NCI-H82 (cell line): ENCODE results near the gene STAT2.
A peak's percentile ranks its signal among the peaks of the same experiment; 100 is the strongest.
"Not testable (repeated sequence)": the region's sequence is repeated elsewhere in the genome, so short reads cannot be mapped to it uniquely, and the experiment has no call there.

ENCODE experiments used
- DNase-seq: peaks from one replicate; lab custom pipeline; 2025; lab: John Stamatoyannopoulos, UW

The STAT2 gene

DNA sequence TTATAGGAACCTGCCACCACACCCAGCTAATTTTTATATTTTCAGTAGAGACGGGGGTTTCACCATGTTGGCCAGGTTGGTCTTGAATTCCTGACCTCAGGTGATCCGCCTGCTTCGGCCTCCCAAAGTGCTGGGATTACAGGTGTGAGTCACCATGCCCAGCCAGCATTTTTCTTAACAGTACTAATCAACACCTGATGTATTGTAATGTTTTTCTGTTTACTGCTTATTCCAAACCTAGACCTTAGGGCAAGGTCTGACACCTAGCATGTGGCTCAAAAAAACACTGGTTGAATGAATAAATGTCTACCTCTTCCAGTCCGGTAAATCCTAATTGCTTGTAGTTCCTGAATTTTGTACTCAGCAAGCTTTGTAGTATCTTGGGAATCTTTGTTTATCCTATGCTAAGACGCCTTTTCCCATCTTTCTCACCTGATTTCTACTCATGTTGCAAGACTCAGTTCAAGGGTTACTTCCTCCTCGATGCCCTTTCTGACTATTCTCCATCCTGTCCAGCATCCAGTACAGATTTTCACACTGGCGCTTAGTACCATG is 28.9 kb downstream of the STAT2 start:
- DNase-seq = no peak

- DNase-seq = no peak
Observed at GRCh38 chr12:56326533-56326932, 33.4 kb downstream of the STAT2 start.

GRCh38 chr12:56326126-56326525 is 33.8 kb downstream of the STAT2 start:
- DNase-seq = no peak

DNA sequence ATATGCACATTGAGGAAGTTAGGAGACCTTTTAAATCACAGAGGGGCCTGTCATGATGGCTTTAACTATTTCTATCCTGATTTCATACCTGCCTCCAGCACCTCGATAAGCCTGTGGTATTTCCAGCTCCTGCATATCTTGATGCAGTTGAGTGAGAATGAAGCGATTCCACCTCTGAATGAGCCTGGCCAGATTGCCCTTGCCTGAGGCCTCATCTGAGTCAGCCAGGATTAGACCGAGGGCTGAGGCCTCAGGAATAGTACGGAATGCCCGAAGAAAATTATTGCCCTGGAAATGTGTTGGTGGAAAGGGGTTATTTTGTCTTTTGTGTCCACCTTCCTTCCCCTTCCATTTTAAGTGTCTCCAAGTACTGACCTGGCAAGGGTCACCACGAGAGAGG is 35.7 kb downstream of the STAT2 start:
- no peak for DNase-seq

GRCh38 chr12:56321610-56322009 is 38.3 kb downstream of the STAT2 start:
- DNase-seq = not testable (repeated sequence)

DNA sequence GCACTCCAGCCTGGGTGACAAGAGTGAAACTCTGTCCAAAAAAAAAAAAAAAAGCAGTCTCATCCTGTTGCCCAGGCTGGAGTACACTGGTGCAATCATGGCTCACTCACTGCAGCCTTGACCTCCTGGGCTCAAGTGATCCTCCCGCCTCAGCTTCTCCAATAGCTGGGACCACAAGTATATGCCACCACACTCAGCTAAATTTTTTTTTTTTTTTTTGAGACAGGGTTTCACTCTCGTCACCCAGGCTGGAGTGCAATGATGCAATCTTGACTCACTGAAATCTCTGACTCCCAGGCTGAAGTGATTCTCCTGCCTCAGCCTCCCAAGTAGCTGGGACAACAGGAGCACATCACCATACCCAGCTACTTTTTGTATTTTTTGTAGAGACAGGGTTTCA is 38.9 kb downstream of the STAT2 start:
- DNase-seq = no peak

DNA sequence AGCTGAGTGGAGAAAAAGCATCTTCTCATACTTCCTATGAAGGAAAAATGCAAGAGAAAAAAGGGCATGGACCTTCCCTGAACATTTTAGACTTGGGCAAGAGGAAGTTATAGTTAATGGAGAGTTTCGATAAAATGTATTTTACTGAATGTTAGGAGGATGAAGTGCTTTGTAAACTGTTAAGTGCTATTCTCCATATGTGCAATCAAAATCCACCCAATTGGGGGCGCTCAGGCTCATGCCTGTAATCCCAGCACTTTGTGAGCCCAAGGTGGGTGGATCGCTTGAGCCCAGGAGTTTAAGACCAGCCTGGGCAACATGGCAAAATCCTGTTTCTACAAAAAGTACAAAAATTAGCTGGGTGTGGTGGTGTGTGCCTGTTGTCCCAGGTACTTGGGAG is 42.2 kb downstream of the STAT2 start:
- DNase-seq = no peak

GRCh38 chr12:56315622-56316473 is 44.1 kb downstream of the STAT2 start, which contains the start of gene CNPY2:
CNPY2 (minus strand) TSS chr12:56315988; CDS start chr12:56315217, 771 bp downstream.
- DNase-seq = peak; percentile 98

DNA sequence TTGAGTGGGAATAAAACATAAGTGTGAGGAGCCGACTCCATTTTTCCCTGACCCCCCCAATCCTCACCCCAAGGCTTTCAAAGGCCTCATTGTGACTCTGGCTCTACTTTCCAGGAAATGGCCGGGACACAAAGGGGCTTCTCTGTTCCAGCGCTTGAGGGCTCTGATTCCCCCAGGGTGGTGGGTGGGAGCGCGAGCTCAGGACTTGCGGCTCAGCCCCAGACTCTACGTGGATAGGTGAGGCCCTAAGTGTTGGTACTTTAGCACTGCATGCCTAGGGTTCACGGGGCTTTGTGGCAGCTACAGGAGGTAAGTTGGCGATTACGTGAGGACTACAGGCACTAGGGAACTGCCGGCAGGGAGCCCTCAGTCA is 44.7 kb downstream of the STAT2 start:
- DNase-seq = peak; percentile 65

DNA sequence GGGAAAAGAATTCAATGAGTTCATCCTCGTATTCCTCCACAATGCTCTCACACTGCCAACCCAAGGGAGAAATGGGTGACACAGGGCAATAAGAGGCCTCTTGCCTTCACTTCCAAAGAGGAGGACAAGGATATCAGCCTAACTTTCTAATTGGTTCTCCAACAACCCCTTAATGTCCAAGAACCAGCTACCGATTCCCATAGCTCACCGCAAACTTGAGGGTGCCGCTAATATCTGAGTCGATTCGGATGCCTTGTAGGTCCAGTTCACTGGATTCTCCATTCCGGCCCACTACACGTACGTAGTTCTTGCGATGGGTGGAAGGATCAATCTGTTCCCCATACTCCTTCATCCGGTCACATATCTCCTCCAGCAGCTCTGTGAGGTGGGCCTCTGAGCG is 48.9 kb downstream of the STAT2 start:
- no peak for DNase-seq

DNA sequence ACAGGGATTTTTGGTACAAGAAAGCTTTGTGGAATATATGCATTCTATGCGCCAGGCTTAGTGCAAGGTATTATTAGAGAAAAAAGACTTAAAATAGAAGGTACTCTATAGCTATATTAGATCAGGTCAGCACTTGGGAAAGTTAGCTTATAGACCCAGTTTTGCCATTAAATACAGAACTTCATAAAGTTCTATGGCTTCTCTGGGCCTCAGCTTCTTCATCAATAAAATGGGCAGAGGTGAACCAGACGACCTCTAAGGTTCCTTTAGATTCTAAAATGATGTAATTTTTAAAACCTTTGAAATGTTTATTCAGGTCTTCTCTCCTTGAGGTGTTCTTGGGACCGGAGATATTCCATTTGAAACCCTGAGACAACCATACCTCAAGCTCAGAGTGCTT is 51.2 kb downstream of the STAT2 start:
- no peak for DNase-seq

- no peak for DNase-seq
Observed at GRCh38 chr12:56307221-56307965, 52.5 kb downstream of the STAT2 start.

- DNase-seq = peak; percentile 38
Observed at GRCh38 chr12:56304872-56305590, 54.9 kb downstream of the STAT2 start.

DNA sequence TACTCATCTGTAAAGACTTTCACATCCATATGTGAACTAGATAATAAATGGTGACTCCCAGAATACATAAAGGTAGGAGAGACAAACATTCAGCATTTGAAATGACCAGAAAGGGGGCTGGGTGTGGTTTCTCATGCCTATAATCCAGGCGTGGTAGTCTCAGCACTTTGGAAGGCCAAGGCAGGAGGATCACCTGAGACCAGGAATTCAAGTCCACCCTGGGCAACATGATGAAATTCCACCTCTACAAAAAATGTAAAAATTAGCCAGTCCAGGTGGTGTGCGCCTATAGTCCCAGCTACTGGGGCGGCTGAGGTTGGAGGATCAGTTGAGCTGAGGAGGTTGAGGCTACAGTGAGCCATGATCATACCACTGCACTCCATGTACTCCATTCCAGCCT is 55.6 kb downstream of the STAT2 start:
- no peak for DNase-seq

GRCh38 chr12:56300644-56301464 is 59.1 kb downstream of the STAT2 start:
- peak; percentile 43 for DNase-seq

DNA sequence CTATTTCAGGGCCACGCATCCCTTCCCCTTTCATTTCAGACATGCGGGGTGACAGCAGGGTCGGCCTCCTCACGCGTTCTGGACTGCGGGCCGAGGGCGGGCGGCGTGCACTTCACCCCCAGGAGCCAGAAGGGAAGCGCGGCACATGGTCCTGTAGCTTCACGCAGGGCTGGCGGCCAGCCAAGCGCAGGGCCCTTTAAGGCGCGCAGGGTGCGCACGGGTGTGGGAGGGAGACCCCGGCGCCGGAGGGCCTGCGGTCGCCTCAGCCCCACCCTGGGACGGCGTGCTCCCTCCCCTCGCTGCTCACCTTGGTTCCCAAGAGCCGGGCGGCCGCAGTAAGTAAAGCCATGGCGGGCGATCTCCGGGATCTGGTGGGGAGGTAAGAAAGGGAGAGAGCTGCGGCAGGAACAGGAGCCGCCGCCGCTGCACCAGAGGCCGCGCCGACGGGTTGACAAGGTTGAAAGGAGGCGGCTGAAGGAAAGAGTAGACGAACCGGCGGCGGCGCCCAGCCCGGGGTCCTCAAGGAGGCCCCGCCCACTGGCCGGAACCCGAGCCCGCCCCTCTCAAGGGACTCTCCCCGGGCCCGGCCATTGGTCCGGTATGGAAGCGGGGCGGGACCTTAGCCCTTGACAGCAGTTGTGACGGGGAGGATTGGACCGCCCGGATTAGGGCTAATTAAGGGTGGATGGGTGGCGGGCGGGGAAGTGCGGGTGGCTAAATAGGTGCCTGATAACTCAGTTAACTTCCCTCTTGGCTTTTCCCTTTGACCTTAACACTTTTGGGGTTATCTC is 59.9 kb downstream of the STAT2 start, which contains the start of gene CS:
CS (minus strand) TSS at position 478 of the 791 bp plus-strand sequence; CDS start at position 349, 129 bp downstream.
- DNase-seq = peak; percentile 100

GRCh38 chr12:56299308-56299852 is 60.5 kb downstream of the STAT2 start:
- peak; percentile 55 for DNase-seq

- DNase-seq = no peak
Observed at GRCh38 chr12:56298828-56299227, 61.1 kb downstream of the STAT2 start.

GRCh38 chr12:56297400-56297799 is 62.5 kb downstream of the STAT2 start:
- no peak for DNase-seq

GRCh38 chr12:56296295-56296694 is 63.6 kb downstream of the STAT2 start:
- no peak for DNase-seq
